NB4 (cell line): ENCODE data around the gene CEP68.

Experiments used
- POLR2A ChIP-seq: IDR thresholded peaks from 2 replicates; pipeline ENCODE4 v1.6.1; 2011; ENCODE audit warnings: mild to moderate bottlenecking; ENCODE audit not compliant: insufficient read length; ENCODE audit errors: extremely low read depth
- TF ChIP-seq, protein P1 (sequence below): IDR thresholded peaks from one replicate; pipeline ENCODE4 v1.5.1; 2012; ENCODE audit warnings: low read depth, low read length

DNA sequence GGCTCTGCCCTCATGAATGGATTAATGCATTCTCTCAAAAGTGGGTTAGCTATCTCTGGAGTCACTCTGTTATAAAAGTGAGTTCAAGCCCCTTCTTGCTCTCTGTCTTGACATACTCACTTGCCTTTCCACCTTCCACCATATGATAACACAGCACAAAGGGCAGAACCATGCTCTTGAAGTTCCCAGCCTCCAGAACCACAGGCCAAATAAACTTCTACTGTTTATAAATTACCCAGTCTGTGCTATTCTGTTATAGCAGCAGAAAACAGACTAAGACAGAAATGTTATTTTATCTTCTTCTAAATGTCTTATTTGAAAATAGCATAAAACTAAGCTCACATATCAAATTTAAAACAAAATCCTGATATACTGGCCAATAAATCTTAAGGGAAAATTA, 58.7 kb downstream of the CEP68 start:
- TF ChIP-seq, protein P1, sequence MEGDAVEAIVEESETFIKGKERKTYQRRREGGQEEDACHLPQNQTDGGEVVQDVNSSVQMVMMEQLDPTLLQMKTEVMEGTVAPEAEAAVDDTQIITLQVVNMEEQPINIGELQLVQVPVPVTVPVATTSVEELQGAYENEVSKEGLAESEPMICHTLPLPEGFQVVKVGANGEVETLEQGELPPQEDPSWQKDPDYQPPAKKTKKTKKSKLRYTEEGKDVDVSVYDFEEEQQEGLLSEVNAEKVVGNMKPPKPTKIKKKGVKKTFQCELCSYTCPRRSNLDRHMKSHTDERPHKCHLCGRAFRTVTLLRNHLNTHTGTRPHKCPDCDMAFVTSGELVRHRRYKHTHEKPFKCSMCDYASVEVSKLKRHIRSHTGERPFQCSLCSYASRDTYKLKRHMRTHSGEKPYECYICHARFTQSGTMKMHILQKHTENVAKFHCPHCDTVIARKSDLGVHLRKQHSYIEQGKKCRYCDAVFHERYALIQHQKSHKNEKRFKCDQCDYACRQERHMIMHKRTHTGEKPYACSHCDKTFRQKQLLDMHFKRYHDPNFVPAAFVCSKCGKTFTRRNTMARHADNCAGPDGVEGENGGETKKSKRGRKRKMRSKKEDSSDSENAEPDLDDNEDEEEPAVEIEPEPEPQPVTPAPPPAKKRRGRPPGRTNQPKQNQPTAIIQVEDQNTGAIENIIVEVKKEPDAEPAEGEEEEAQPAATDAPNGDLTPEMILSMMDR: no peak
- no peak for TF ChIP-seq POLR2A
